HEK293T (cell line): ENCODE results near the gene DMAP1.

ENCODE experiments used
- CTCF ChIA-PET: fragments of 350-600 bp; formaldehyde crosslinking; extraction: SDS; loops from one replicate; lab custom pipeline; 2021; ENCODE audit warnings: antibody characterized with exemption, inconsistent platforms; lab: Yijun Ruan, JAX
- POLR2A ChIA-PET: fragments of 350-600 bp; formaldehyde crosslinking; extraction: SDS; loops from one replicate; lab custom pipeline; 2020; ENCODE audit warnings: antibody characterized with exemption, inconsistent platforms; lab: Yijun Ruan, JAX
- DNase-seq: peaks from one replicate; pipeline ENCODE4 v3.0.0; 2012; ENCODE audit warnings: mixed read lengths; ENCODE audit errors: extremely low spot score
- ARNT ChIP-seq: fragments of 450-650 bp; IDR thresholded peaks from 2 replicates; pipeline ENCODE4 v1.6.1; 2017; ENCODE audit warnings: mild to moderate bottlenecking
- BHLHE40 ChIP-seq: fragments of 450-650 bp; IDR thresholded peaks from 2 replicates; pipeline ENCODE4 v1.6.1; 2016; ENCODE audit warnings: mild to moderate bottlenecking, moderate library complexity, borderline replicate concordance
- CTBP1 ChIP-seq: fragments of 450-650 bp; IDR thresholded peaks from 2 replicates; pipeline ENCODE4 v1.6.1; 2016; ENCODE audit warnings: borderline replicate concordance
- ELF4 ChIP-seq: fragments of 450-650 bp; IDR thresholded peaks from 2 replicates; pipeline ENCODE4 v1.6.1; 2017; ENCODE audit warnings: antibody characterized with exemption
- FOXA1 ChIP-seq: fragments of 450-650 bp; IDR thresholded peaks from 2 replicates; pipeline ENCODE4 v1.6.1; 2016; ENCODE audit warnings: mild to moderate bottlenecking
- FOXK2 ChIP-seq: fragments of 450-650 bp; IDR thresholded peaks from 2 replicates; pipeline ENCODE4 v1.6.1; 2016; ENCODE audit warnings: mild to moderate bottlenecking
- FOXM1 ChIP-seq: fragments of 450-650 bp; IDR thresholded peaks from 2 replicates; pipeline ENCODE4 v1.6.1; 2017; ENCODE audit warnings: mild to moderate bottlenecking, borderline replicate concordance
- HDGF ChIP-seq: fragments of 450-650 bp; IDR thresholded peaks from 2 replicates; pipeline ENCODE4 v1.6.1; 2017; ENCODE audit warnings: antibody characterized with exemption, borderline replicate concordance
- L3MBTL2 ChIP-seq: fragments of 450-650 bp; conservative IDR thresholded peaks from 2 replicates; pipeline ENCODE4 v1.6.1; 2016; ENCODE audit warnings: mild to moderate bottlenecking
- LEF1 ChIP-seq: fragments of 450-650 bp; IDR thresholded peaks from 2 replicates; pipeline ENCODE4 v1.6.1; 2017; ENCODE audit warnings: mild to moderate bottlenecking, borderline replicate concordance
- NFRKB ChIP-seq: fragments of 450-650 bp; IDR thresholded peaks from 2 replicates; pipeline ENCODE4 v1.6.1; 2016; ENCODE audit warnings: mild to moderate bottlenecking, moderate library complexity
- SP1 ChIP-seq: fragments of 450-650 bp; IDR thresholded peaks from 2 replicates; pipeline ENCODE4 v1.6.1; 2017
- SUZ12 ChIP-seq: fragments of 450-650 bp; IDR thresholded peaks from 2 replicates; pipeline ENCODE4 v1.6.1; 2016; ENCODE audit warnings: mild to moderate bottlenecking
- TARDBP ChIP-seq: fragments of 450-650 bp; IDR thresholded peaks from 2 replicates; pipeline ENCODE4 v1.6.1; 2016
- ZNF384 ChIP-seq: fragments of 450-650 bp; IDR thresholded peaks from 2 replicates; pipeline ENCODE4 v1.6.1; 2016
- TF ChIP-seq, protein P1 (sequence below): fragments of 450-650 bp; IDR thresholded peaks from 2 replicates; pipeline ENCODE4 v1.6.1; 2016

Gene DMAP1

DNA sequence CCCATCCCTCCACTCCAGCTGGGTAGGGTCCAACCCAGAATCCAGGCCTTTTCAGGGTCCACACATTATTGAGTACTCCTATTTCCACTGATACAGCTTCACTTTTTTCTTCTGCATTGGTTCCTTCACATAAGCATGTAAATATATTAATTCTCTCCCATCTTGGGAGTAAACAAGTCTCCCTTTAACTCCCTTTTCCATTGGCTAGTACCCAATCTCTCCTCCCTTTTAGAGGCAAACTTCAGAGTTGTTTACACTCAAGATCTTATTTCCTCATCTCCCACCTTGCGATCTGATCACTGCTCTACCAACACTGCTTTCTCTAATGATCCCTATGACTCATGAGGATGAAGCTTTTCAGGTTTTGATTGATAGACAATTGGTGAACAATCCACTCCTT lies 20.3 kb downstream of the DMAP1 start:
- TF ChIP-seq HDGF = no peak
- no peak for TF ChIP-seq LEF1
- TF ChIP-seq SUZ12 = no peak
- TF ChIP-seq L3MBTL2 = no peak
- TF ChIP-seq SP1 = no peak
- CTCF ChIA-PET = interaction anchor here (0.6 to 1.8 kb wide), 2 partner anchors 16 to 142 kb away, joined by 4 to 6 read pairs; no protein-coding TSS in a partner anchor
- POLR2A ChIA-PET = interaction anchor here (1.6 kb wide), 1 partner anchor 20 kb away, joined by 5 read pairs; the partner anchor contains the start of gene DMAP1
- no peak for DNase-seq

DNA sequence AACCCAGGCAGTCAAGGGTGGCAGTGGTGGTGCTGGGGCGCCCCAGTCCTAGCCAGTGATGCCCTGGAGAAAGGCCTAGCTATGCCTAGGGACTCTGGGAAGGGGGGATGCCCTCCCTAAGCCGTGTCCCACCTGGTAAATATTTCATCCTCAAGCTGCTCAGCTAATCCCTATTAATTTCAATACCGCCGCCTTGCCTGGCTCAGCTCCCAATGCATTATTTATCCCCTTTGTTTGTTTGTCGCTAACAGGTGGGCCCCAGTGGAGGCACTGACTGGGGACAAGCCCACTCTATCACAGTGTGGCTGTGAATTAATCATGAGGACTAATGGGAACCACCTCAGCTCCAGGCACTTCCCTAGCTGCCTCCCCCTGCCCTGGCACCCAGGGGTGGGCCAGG lies 22.5 kb downstream of the DMAP1 start:
- CTCF ChIA-PET = no interaction called here
- POLR2A ChIA-PET = no interaction called here

DNA sequence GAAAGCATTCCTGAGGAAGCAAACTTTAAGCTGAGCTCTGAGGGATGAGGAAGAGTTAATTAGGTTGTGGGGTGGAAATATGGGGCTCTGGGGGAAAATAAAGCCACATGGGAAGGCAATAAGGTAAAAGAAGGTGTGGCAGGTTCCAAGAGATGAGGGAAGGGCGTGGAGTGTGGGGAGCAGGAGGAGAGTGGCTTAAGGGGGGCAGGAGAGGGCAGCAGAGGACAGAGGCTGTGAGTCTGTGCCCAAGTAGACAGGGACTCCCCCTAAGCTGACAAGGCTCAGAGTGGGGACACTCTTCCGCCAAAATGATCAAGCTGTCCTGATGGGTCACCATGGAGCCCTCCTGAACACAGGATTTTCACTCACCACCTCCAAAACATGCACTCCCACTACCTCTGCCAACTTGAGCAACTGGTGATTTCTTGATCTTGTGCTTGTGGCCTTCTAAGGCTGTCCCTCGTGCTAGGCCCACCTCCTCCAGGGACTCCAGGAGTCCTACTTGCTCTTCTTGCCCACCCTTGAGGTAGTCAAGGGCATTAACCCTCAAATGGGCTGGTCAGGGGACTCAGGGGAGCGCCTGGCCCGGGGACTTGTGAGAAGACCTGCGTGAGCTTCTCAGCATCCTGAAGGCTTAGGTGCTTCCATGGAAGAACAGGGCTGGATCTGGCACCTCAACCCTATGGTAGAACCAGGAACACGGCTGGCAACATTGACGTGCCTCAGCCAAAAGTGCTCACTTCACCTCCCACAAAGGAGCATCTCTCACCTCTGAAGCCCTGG lies 23.4 kb downstream of the DMAP1 start:
- TF ChIP-seq LEF1 (no peak), BHLHE40 (no peak), ZNF384 (no peak), CTBP1 (no peak), ARNT (no peak), TARDBP (no peak), FOXM1 (no peak), L3MBTL2 (no peak), ELF4 (no peak), SP1 (no peak), FOXA1 (no peak)
- TF ChIP-seq, protein P1, sequence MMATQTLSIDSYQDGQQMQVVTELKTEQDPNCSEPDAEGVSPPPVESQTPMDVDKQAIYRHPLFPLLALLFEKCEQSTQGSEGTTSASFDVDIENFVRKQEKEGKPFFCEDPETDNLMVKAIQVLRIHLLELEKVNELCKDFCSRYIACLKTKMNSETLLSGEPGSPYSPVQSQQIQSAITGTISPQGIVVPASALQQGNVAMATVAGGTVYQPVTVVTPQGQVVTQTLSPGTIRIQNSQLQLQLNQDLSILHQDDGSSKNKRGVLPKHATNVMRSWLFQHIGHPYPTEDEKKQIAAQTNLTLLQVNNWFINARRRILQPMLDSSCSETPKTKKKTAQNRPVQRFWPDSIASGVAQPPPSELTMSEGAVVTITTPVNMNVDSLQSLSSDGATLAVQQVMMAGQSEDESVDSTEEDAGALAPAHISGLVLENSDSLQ = no peak
- CTCF ChIA-PET = interaction anchor here (3.0 kb wide), 1 partner anchor 17 kb away, joined by 16 read pairs; no protein-coding TSS in a partner anchor

More for the DNA sequence above, 22.5 kb downstream of the DMAP1 start:
- no peak for TF ChIP-seq NFRKB
- no peak for DNase-seq

GRCh38 chr1:44237721-44238457 lies 24.6 kb downstream of the DMAP1 start:
- DNase-seq = peak; percentile 97

More for the DNA sequence above, 23.4 kb downstream of the DMAP1 start:
- DNase-seq = no peak
- POLR2A ChIA-PET = no interaction called here

GRCh38 chr1:44238660-44239059 lies 25.4 kb downstream of the DMAP1 start:
- POLR2A ChIA-PET = interaction anchor here (1.2 kb wide), 1 partner anchor 29 kb away, joined by 4 read pairs; no protein-coding TSS in a partner anchor
- CTCF ChIA-PET = interaction anchor here (0.6 to 3.0 kb wide), 7 partner anchors 9 to 88 kb away, joined by 3 to 16 read pairs (median 4); no protein-coding TSS in a partner anchor
- no peak for DNase-seq
- no peak for TF ChIP-seq FOXM1
- no peak for TF ChIP-seq FOXK2
- TF ChIP-seq, protein P1 = no peak
- no peak for TF ChIP-seq SP1
- no peak for TF ChIP-seq L3MBTL2
- no peak for TF ChIP-seq TARDBP
- no peak for TF ChIP-seq SUZ12
- no peak for TF ChIP-seq LEF1

More at GRCh38 chr1:44237721-44238457, 24.6 kb downstream of the DMAP1 start:
- ChIA-PET POLR2A (interaction anchor here (0.8 to 1.2 kb wide), 4 partner anchors 13 to 30 kb away, joined by 3 to 6 read pairs (median 4); partner anchors contain the start of gene DMAP1), CTCF (interaction anchor here (0.8 to 3.0 kb wide), 7 partner anchors 10 to 30 kb away, joined by 3 to 16 read pairs (median 3); no protein-coding TSS in a partner anchor)
- TF ChIP-seq BHLHE40 (no peak), LEF1 (no peak), CTBP1 (no peak), FOXK2 (no peak), FOXA1 (no peak), L3MBTL2 (peak; percentile 92), FOXM1 (peak; percentile 20; the same call in 1 of the 2 replicates), ARNT (peak; percentile 31; the same call in 1 of the 2 replicates)
- TF ChIP-seq, protein P1 = peak; percentile 97

DNA sequence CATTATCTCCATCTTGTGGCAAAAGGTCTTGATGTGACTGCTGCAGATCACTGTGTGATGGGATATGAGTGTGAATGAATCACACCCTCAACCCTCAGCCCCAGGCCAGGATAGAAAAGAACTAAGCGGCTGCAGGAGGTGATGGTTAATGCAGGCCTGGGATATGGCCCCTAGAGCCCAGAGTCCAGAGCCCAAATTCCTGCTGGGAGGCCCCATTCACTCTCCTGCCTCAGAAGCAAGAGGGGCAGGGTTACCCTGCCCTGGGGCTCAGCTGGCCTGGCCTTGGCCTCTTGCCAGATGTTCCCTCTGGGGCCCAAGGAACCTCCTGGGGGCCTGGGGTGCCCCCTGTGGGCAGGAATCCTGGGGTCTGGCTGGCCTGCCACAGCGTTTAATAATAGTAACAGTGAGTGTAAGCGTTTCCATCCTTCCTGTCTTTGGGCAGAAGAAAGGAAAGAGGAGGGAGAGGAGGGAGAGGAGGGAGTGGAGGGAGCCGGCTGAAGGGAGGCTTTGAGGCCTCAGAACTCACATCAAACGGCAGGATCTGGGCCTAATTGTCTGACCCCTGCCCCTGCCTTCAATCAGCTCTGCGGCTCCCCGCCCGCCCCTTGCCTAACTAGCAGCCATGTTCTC lies 26.2 kb downstream of the DMAP1 start:
- ChIA-PET CTCF (interaction anchor here (0.7 to 3.0 kb wide), 8 partner anchors 16 to 414 kb away, joined by 3 to 16 read pairs (median 4); partner anchors contain the start of gene DMAP1), POLR2A (no interaction called here)
- no peak for TF ChIP-seq SUZ12
- no peak for TF ChIP-seq CTBP1
- no peak for TF ChIP-seq LEF1
- no peak for TF ChIP-seq FOXA1
- TF ChIP-seq TARDBP = no peak
- TF ChIP-seq HDGF = no peak
- no peak for TF ChIP-seq ARNT
- TF ChIP-seq, protein P1 = no peak
- no peak for TF ChIP-seq BHLHE40
- no peak for TF ChIP-seq SP1
- no peak for TF ChIP-seq ELF4
- TF ChIP-seq L3MBTL2 = no peak
- no peak for TF ChIP-seq NFRKB
- no peak for TF ChIP-seq ZNF384
- peak; percentile 24 for DNase-seq
